ENCODE measurements around the gene PUS10.
A peak's percentile ranks its signal among the peaks of the same experiment; 100 is the strongest.

PUS10 gene

GRCh38 chr2:60958800-60959199 is 59.3 kb downstream of the PUS10 start:
- no peak overlapping the region for H3K56ac ChIP-seq (ENCODE audit: low read length)
- H3K79me2 ChIP-seq (ENCODE audit: control insufficient read depth, insufficient read depth, low read length): no peaks in the 10 kb centered on the region
- H4K5ac ChIP-seq (ENCODE audit: low read length): no peak overlapping the region
- no peak overlapping the region for H3K23ac ChIP-seq (ENCODE audit: low read length)
- H2BK5ac ChIP-seq (ENCODE audit: low read length): no peak overlapping the region
- H3K36me3 ChIP-seq (ENCODE audit: control insufficient read depth, insufficient read depth, low read length): no peaks in the 10 kb centered on the region
- no peaks in the 10 kb centered on the region for H3K4me1 ChIP-seq (ENCODE audit: control insufficient read depth, low read depth, low read length)
- no peak overlapping the region for H4K8ac ChIP-seq (ENCODE audit: low read depth, low read length)
- WGBS (ENCODE audit: extremely low coverage, insufficient coverage, low lambda C conversion rate): no CpG with 5 or more reads among the region's 3 CpGs
- H2BK15ac ChIP-seq (replicated peaks; ENCODE audit: low read depth): no peak overlapping the region
- no peak overlapping the region for H3K9ac ChIP-seq (ENCODE audit: low read length)
- H2AK5ac ChIP-seq (ENCODE audit: low read length): no peak overlapping the region
- H3K27me3 ChIP-seq (ENCODE audit: insufficient read depth, low read length, poor library complexity): no peaks in the 10 kb centered on the region
- no peak overlapping the region for H3K4me2 ChIP-seq (ENCODE audit: low read length)
- H3K27ac ChIP-seq (ENCODE audit: low read depth, low read length): no peak overlapping the region
- no peaks in the 10 kb centered on the region for H3K79me1 ChIP-seq (ENCODE audit: low read length)
- no peak for DNase-seq
- no peak overlapping the region for H3K4me3 ChIP-seq (ENCODE audit: low read length)
- H3K4ac ChIP-seq (ENCODE audit: low read depth, low read length): no peak overlapping the region
- H3K18ac ChIP-seq (ENCODE audit: low read length): no peak overlapping the region
- no peak overlapping the region for H2BK120ac ChIP-seq (ENCODE audit: low read depth, low read length)

- no peaks in the 10 kb centered on the region for H3K79me1 ChIP-seq (ENCODE audit: low read length)
- no peak overlapping the region for H3K4ac ChIP-seq (ENCODE audit: low read depth, low read length)
- no peak overlapping the region for H3K27ac ChIP-seq (ENCODE audit: low read depth, low read length)
- DNase-seq: no peak
- no peaks in the 10 kb centered on the region for H3K4me1 ChIP-seq (ENCODE audit: control insufficient read depth, low read depth, low read length)
- H2BK5ac ChIP-seq (ENCODE audit: low read length): no peak overlapping the region
- H3K4me2 ChIP-seq (ENCODE audit: low read length): no peak overlapping the region
- H3K9ac ChIP-seq (ENCODE audit: low read length): no peak overlapping the region
- H3K27me3 ChIP-seq (ENCODE audit: insufficient read depth, low read length, poor library complexity): no peaks in the 10 kb centered on the region
- no peak overlapping the region for H2BK120ac ChIP-seq (ENCODE audit: low read depth, low read length)
- no peak overlapping the region for H2BK15ac ChIP-seq (replicated peaks; ENCODE audit: low read depth)
- H3K79me2 ChIP-seq (ENCODE audit: control insufficient read depth, insufficient read depth, low read length): no peaks in the 10 kb centered on the region
- H3K36me3 ChIP-seq (ENCODE audit: control insufficient read depth, insufficient read depth, low read length): no peaks in the 10 kb centered on the region
- no peak overlapping the region for H4K5ac ChIP-seq (ENCODE audit: low read length)
- no CpG with 5 or more reads among the region's 3 CpGs for WGBS (ENCODE audit: extremely low coverage, insufficient coverage, low lambda C conversion rate)
- H3K56ac ChIP-seq (ENCODE audit: low read length): no peak overlapping the region
- H3K4me3 ChIP-seq (ENCODE audit: low read length): no peak overlapping the region
- H3K23ac ChIP-seq (ENCODE audit: low read length): no peak overlapping the region
- H2AK5ac ChIP-seq (ENCODE audit: low read length): no peak overlapping the region
- H3K18ac ChIP-seq (ENCODE audit: low read length): no peak overlapping the region
- H4K8ac ChIP-seq (ENCODE audit: low read depth, low read length): no peak overlapping the region
These were observed 59.7 kb downstream of the PUS10 start for GRCh38 chr2:60958361-60958760.

GRCh38 chr2:60957643-60958042 is 60.4 kb downstream of the PUS10 start:
- Histone ChIP-seq H2AK5ac (ENCODE audit: low read length) (no peak overlapping the region), H3K36me3 (ENCODE audit: control insufficient read depth, insufficient read depth, low read length) (no peaks in the 10 kb centered on the region), H3K56ac (ENCODE audit: low read length) (no peak overlapping the region), H3K27me3 (ENCODE audit: insufficient read depth, low read length, poor library complexity) (no peaks in the 10 kb centered on the region), H2BK15ac (replicated peaks; ENCODE audit: low read depth) (no peak overlapping the region), H3K27ac (ENCODE audit: low read depth, low read length) (no peak overlapping the region), H3K79me1 (ENCODE audit: low read length) (no peaks in the 10 kb centered on the region), H3K4me1 (ENCODE audit: control insufficient read depth, low read depth, low read length) (no peaks in the 10 kb centered on the region), H3K79me2 (ENCODE audit: control insufficient read depth, insufficient read depth, low read length) (no peaks in the 10 kb centered on the region), H3K23ac (ENCODE audit: low read length) (no peak overlapping the region), H2BK120ac (ENCODE audit: low read depth, low read length) (no peak overlapping the region), H3K18ac (ENCODE audit: low read length) (no peak overlapping the region), H3K9ac (ENCODE audit: low read length) (no peak overlapping the region), H2BK5ac (ENCODE audit: low read length) (no peak overlapping the region), H3K4ac (ENCODE audit: low read depth, low read length) (no peak overlapping the region), H3K4me3 (ENCODE audit: low read length) (no peak overlapping the region), H4K5ac (ENCODE audit: low read length) (no peak overlapping the region), H4K8ac (ENCODE audit: low read depth, low read length) (no peak overlapping the region), H3K4me2 (ENCODE audit: low read length) (no peak overlapping the region)
- no peak for DNase-seq
- no CpG with 5 or more reads among the region's 5 CpGs for WGBS (ENCODE audit: extremely low coverage, insufficient coverage, low lambda C conversion rate)

- H3K27ac ChIP-seq (ENCODE audit: low read depth, low read length): no peak overlapping the region
- H3K27me3 ChIP-seq (ENCODE audit: insufficient read depth, low read length, poor library complexity): no peaks in the 10 kb centered on the region
- no peak overlapping the region for H4K5ac ChIP-seq (ENCODE audit: low read length)
- H3K56ac ChIP-seq (ENCODE audit: low read length): no peak overlapping the region
- H2BK15ac ChIP-seq (replicated peaks; ENCODE audit: low read depth): no peak overlapping the region
- no peak overlapping the region for H3K9ac ChIP-seq (ENCODE audit: low read length)
- H3K79me2 ChIP-seq (ENCODE audit: control insufficient read depth, insufficient read depth, low read length): no peaks in the 10 kb centered on the region
- H3K36me3 ChIP-seq (ENCODE audit: control insufficient read depth, insufficient read depth, low read length): no peaks in the 10 kb centered on the region
- no peak overlapping the region for H4K8ac ChIP-seq (ENCODE audit: low read depth, low read length)
- H2AK5ac ChIP-seq (ENCODE audit: low read length): no peak overlapping the region
- H3K4me1 ChIP-seq (ENCODE audit: control insufficient read depth, low read depth, low read length): no peaks in the 10 kb centered on the region
- DNase-seq: no peak
- H3K4me2 ChIP-seq (ENCODE audit: low read length): no peak overlapping the region
- H3K18ac ChIP-seq (ENCODE audit: low read length): no peak overlapping the region
- WGBS (ENCODE audit: extremely low coverage, insufficient coverage, low lambda C conversion rate): no CpG with 5 or more reads among the region's 8 CpGs
- H2BK5ac ChIP-seq (ENCODE audit: low read length): no peak overlapping the region
- H3K23ac ChIP-seq (ENCODE audit: low read length): no peak overlapping the region
- no peak overlapping the region for H3K4me3 ChIP-seq (ENCODE audit: low read length)
- H3K4ac ChIP-seq (ENCODE audit: low read depth, low read length): no peak overlapping the region
- no peaks in the 10 kb centered on the region for H3K79me1 ChIP-seq (ENCODE audit: low read length)
- no peak overlapping the region for H2BK120ac ChIP-seq (ENCODE audit: low read depth, low read length)
These were observed 60.8 kb downstream of the PUS10 start for GRCh38 chr2:60957224-60957623.

GRCh38 chr2:60954139-60954538 is 63.9 kb downstream of the PUS10 start:
- H3K18ac ChIP-seq (ENCODE audit: low read length): no peak overlapping the region
- no peak overlapping the region for H3K4me3 ChIP-seq (ENCODE audit: low read length)
- H3K4ac ChIP-seq (ENCODE audit: low read depth, low read length): no peak overlapping the region
- H2BK120ac ChIP-seq (ENCODE audit: low read depth, low read length): no peak overlapping the region
- no peaks in the 10 kb centered on the region for H3K27me3 ChIP-seq (ENCODE audit: insufficient read depth, low read length, poor library complexity)
- no peak overlapping the region for H2BK5ac ChIP-seq (ENCODE audit: low read length)
- no peak overlapping the region for H3K56ac ChIP-seq (ENCODE audit: low read length)
- DNase-seq: peak; percentile 37
- H3K36me3 ChIP-seq (ENCODE audit: control insufficient read depth, insufficient read depth, low read length): no peaks in the 10 kb centered on the region
- H3K4me1 ChIP-seq (ENCODE audit: control insufficient read depth, low read depth, low read length): no peaks in the 10 kb centered on the region
- H3K4me2 ChIP-seq (ENCODE audit: low read length): no peak overlapping the region
- no peak overlapping the region for H4K5ac ChIP-seq (ENCODE audit: low read length)
- no peaks in the 10 kb centered on the region for H3K79me2 ChIP-seq (ENCODE audit: control insufficient read depth, insufficient read depth, low read length)
- no peak overlapping the region for H3K9ac ChIP-seq (ENCODE audit: low read length)
- no peak overlapping the region for H3K27ac ChIP-seq (ENCODE audit: low read depth, low read length)
- no peaks in the 10 kb centered on the region for H3K79me1 ChIP-seq (ENCODE audit: low read length)
- no peak overlapping the region for H2BK15ac ChIP-seq (replicated peaks; ENCODE audit: low read depth)
- H2AK5ac ChIP-seq (ENCODE audit: low read length): no peak overlapping the region
- H4K8ac ChIP-seq (ENCODE audit: low read depth, low read length): no peak overlapping the region
- WGBS (ENCODE audit: extremely low coverage, insufficient coverage, low lambda C conversion rate): no CpG with 5 or more reads among the region's 2 CpGs
- H3K23ac ChIP-seq (ENCODE audit: low read length): no peak overlapping the region

GRCh38 chr2:60948926-60949579 is 69.0 kb downstream of the PUS10 start:
- no peak overlapping the region for H3K4ac ChIP-seq (ENCODE audit: low read depth, low read length)
- no peak overlapping the region for H3K9ac ChIP-seq (ENCODE audit: low read length)
- H3K4me1 ChIP-seq (ENCODE audit: control insufficient read depth, low read depth, low read length): no peaks in the 10 kb centered on the region
- no peak overlapping the region for H3K4me3 ChIP-seq (ENCODE audit: low read length)
- no peaks in the 10 kb centered on the region for H3K79me2 ChIP-seq (ENCODE audit: control insufficient read depth, insufficient read depth, low read length)
- no peak overlapping the region for H2BK120ac ChIP-seq (ENCODE audit: low read depth, low read length)
- no peak overlapping the region for H2AK5ac ChIP-seq (ENCODE audit: low read length)
- no peaks in the 10 kb centered on the region for H3K27me3 ChIP-seq (ENCODE audit: insufficient read depth, low read length, poor library complexity)
- no CpG with 5 or more reads among the region's 6 CpGs for WGBS (ENCODE audit: extremely low coverage, insufficient coverage, low lambda C conversion rate)
- H2BK15ac ChIP-seq (replicated peaks; ENCODE audit: low read depth): no peak overlapping the region
- H3K23ac ChIP-seq (ENCODE audit: low read length): no peak overlapping the region
- H3K79me1 ChIP-seq (ENCODE audit: low read length): no peaks in the 10 kb centered on the region
- H4K8ac ChIP-seq (ENCODE audit: low read depth, low read length): no peak overlapping the region
- DNase-seq: no peak
- H4K5ac ChIP-seq (ENCODE audit: low read length): no peak overlapping the region
- H2BK5ac ChIP-seq (ENCODE audit: low read length): no peak overlapping the region
- H3K56ac ChIP-seq (ENCODE audit: low read length): no peak overlapping the region
- no peak overlapping the region for H3K18ac ChIP-seq (ENCODE audit: low read length)
- no peak overlapping the region for H3K27ac ChIP-seq (ENCODE audit: low read depth, low read length)
- no peaks in the 10 kb centered on the region for H3K36me3 ChIP-seq (ENCODE audit: control insufficient read depth, insufficient read depth, low read length)
- no peak overlapping the region for H3K4me2 ChIP-seq (ENCODE audit: low read length)
